HG03457 (cell line): ENCODE data around the gene SLC2A11.

ENCODE experiments used
- ATAC-seq: cut with Tn5 transposase; IDR thresholded peaks from one replicate; pipeline ENCODE4 v1.9.1; 2021; ENCODE audit warnings: moderate number of reproducible peaks; ENCODE audit not compliant: unreplicated experiment

SLC2A11 gene

DNA sequence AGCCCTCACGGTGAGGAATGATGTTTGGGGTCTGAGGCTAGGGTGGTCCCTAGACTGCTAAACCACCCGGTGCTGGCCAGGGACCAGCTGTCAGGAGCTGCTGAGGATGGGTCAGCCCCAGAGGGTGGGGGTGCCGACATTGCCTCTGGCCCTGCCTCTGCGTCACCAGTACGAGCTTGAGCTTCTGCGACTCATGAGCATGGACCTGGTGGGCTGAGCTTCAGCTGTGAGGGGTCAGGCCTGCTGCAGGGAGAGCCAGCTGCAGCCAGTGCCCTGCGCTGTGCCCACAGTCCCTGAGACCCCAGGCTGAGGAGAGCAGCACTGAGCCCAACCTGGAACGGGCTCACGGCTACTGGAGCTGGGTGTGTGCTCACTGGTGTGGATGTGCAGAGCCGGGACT lies 25.9 kb upstream of the SLC2A11 start:
- ATAC-seq, result no peak

- no peak for ATAC-seq
Measured at GRCh38 chr22:23832226-23833016, 25.3 kb upstream of the SLC2A11 start.

DNA sequence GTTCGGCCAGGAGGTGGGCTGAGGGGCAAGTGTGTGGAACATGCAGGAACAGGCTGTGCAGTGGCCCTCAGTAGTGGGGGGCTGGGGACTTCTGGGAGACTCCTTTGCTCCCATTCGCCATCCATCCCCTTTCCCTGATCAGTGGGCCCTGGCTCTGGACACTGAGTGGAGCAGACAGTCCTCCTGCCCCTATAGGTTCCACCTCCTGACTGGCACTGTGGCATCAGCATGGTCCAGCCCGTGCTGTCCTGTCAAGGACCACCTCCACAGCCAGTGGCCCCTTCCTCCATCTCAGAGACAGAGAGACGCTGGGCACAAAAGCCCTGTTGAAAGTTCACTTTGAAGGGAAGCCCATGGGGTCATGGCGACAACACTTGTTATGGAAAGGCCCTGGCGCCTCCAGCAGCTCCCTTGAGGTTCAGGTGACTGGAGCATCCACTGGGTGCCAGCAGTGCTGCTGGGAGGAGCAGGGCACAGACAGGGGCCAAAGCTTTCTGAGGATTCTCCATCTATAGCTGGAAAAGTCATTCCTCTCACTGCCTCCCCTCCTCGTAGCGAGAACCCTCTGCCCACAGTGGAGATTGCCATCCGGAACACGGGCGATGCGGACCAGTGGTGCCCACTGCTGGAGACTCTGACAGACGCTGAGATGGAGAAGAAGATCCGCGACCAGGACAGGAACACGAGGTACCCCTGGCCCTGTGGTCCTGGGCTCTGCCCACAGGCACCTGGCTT lies 24.5 kb upstream of the SLC2A11 start:
- no peak for ATAC-seq

GRCh38 chr22:23833911-23834317 lies 23.8 kb upstream of the SLC2A11 start:
- no peak for ATAC-seq

DNA sequence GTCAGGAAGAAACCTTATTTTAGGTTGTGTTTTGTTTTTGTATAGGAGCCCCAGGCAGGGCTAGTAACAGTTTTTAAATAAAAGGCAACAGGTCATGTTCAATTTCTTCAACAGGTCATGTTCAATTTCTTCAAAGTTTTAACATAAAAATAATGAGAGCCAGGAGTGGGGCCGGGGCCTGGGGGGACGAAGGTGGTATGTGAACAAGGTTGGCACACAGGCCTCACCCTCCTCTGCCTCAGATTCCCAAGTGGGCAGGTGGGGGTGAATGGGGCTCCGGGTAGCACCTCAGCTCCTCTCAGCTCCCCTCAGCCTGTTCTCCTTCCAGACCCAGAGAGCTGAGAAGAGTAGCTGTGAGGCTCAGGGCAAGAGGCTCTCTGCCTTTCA lies 23.3 kb upstream of the SLC2A11 start:
- ATAC-seq, result no peak

- no peak for ATAC-seq
Measured at GRCh38 chr22:23834793-23835483, 22.7 kb upstream of the SLC2A11 start.

GRCh38 chr22:23835484-23836144 lies 22.1 kb upstream of the SLC2A11 start:
- ATAC-seq, result no peak

DNA sequence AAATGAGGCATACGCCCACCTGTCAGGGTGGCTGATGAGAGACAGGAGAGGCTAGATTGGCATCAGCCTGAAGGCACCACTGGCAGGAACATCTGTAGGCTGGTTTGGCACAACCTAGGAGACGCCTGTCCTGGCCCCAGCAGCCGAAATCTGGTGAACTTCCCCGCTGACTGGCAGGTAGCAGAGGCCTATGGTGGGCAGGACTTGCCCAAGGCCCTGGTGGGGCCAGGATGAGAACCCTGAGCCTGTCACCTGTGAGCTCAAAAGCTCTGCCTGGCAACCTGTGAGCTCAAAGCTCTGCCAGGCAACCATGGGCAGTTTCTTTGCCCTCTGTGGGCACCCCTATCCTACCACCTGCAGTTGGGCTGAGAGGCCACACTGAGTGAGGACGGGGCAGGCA lies 21.4 kb upstream of the SLC2A11 start:
- no peak for ATAC-seq

GRCh38 chr22:23836692-23837495 lies 20.8 kb upstream of the SLC2A11 start:
- ATAC-seq, result no peak

DNA sequence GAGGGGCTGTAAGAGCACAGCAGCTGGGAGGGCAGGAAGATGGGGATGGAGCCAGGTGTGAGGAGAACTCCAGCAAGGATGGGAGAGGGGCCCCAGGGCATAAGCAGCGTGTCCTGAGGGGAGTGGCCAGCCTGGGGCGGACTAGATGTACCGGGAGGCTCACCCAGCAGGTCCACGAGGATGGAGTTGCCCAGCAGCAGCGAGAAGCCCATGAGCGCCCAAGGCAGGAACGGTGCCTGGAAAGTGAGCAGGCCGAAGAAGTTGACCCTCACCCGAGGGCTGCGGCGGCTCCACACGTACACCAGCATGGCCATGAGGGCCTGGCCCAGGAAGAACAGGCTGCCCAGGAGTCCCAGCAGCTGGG lies 20.2 kb upstream of the SLC2A11 start:
- no peak for ATAC-seq

DNA sequence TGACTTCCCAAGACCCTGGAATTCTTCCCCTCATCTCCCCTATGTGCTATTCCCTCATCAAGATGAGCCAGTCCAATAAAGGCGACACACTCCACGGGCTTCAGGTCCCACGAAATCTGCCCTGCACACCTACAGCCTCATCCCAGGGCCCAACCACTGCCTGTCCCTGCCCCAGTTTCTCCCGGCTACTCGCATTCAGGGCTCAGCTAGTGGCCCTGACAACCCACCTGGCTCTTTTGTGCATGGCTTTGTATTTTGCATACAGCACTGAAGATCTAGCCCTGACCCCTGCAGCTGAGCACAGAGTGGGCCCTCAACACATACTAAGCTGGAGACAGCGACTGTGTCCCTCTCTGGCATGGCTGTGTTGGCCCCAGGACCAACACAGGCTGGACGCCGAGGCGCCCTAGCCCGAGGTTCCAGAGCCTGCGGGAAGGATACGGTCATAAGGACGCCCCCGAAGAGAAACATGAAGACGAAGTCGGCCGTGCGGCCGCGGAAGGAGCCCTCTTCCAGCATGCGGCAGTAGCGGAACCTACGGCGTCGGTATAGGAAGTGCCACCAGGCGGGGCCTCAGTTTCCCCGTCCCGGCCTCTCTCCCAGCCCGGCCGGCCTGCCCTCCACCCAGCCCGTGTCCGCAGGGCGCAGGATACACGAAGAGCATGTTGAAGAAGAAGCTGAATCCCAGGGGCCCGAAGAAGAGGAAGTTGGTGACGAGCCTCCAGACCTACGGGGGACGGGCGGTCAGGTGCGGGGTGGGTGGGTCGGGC lies 19.6 kb upstream of the SLC2A11 start:
- ATAC-seq, result no peak

- ATAC-seq, result peak; percentile 52
Measured at GRCh38 chr22:23838681-23839468, 18.8 kb upstream of the SLC2A11 start, which contains the start of gene DERL3. DERL3 (minus strand) TSS chr22:23839006; CDS start chr22:23838987, 19 bp downstream.

GRCh38 chr22:23840026-23840425 lies 17.6 kb upstream of the SLC2A11 start:
- no peak for ATAC-seq

DNA sequence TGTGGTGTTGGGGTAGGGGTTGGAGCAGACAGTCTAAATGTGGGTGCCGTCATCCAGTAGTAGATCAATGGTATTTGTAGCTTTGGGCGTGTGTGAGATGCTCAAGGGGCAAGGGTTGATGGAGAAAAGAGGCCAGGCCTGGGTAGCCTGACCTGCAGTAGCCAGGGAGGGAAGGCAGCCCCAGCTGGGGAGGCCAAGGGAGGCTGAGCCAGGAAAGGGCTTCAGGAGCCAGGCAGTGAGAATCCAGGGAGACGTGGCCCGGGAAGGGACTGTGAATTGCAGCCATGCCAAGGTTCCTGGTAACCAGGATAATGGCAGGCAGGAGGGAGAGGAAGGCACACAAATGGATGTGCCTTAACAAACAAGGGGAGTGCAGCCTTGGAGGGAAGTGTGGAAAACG lies 16.4 kb upstream of the SLC2A11 start:
- no peak for ATAC-seq

GRCh38 chr22:23841736-23842445 lies 15.8 kb upstream of the SLC2A11 start:
- ATAC-seq, result no peak

- no peak for ATAC-seq
Measured at GRCh38 chr22:23842599-23842998, 15.1 kb upstream of the SLC2A11 start.

DNA sequence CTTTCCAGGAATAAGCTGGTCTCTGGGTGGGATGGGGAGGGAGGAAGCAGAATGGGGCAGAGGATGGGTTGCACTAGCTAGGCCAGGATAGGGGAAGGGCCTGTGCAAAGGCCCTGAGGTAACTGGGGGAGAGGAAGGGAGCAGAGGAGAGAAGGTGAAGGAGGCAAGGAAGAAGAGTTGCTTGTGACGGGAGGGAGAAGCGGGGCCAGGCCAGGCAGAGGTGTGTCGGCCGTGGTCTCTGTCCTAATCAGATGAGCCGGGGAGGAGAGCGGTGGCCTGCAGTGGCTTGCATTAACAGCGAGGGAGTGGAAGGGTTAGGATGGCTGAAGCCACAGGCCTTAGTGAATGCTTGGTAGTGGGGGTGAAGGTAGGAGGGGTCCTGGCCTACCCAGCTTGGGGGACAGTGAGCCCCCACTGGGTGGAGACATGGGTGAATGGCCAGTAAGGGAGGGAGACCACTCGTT lies 12.9 kb upstream of the SLC2A11 start:
- ATAC-seq, result no peak
